Activated CD4-positive, CD25-positive, alpha-beta regulatory T cell treated with anti-CD3 and anti-CD28 coated beads, Interleukin-2, amount 50 U/mL, for 72 hours (primary cell): ENCODE measurements around the gene ETS2.
"Not testable (repeated sequence)": the region's sequence is repeated elsewhere in the genome, so short reads cannot be mapped to it uniquely, and the experiment has no call there.

Experiments used
- DNase-seq: peaks from one replicate; pipeline ENCODE4 v3.0.0; 2021

The ETS2 gene

DNA sequence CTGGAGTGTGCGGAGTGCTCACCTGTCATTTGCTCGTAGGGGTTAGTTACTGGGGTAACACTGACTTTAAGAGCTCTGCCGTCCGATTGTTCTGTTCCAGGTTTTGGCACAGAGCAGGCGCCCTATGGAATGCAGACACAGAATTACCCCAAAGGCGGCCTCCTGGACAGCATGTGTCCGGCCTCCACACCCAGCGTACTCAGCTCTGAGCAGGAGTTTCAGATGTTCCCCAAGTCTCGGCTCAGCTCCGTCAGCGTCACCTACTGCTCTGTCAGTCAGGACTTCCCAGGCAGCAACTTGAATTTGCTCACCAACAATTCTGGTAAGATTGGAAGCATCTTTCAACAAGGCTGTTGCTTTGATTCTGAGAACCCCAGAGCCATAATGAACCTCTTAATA, 12.6 kb downstream of the ETS2 start:
- DNase-seq: no peak

DNA sequence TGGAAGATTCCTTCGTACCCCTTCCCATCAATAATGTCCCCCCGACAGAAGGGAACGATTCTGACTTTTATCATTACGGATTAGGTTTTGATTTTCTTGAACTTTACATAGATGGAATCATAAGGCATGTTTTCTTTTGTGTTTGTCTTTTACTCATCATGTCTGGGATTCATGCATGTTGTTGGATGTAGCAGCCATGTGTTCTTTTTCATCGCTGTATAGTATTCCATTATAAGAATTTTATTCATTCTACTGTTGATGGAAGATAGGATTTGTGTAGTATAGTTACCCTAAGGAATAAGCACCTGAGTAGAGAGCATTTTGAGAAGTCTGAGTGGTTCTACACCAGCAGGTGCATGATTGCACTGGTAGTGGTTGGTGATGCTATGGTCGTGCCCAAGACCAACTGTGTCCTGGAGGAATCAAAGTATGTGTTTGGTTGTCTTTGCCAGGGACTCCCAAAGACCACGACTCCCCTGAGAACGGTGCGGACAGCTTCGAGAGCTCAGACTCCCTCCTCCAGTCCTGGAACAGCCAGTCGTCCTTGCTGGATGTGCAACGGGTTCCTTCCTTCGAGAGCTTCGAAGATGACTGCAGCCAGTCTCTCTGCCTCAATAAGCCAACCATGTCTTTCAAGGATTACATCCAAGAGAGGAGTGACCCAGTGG, 13.5 kb downstream of the ETS2 start:
- DNase-seq: no peak

DNA sequence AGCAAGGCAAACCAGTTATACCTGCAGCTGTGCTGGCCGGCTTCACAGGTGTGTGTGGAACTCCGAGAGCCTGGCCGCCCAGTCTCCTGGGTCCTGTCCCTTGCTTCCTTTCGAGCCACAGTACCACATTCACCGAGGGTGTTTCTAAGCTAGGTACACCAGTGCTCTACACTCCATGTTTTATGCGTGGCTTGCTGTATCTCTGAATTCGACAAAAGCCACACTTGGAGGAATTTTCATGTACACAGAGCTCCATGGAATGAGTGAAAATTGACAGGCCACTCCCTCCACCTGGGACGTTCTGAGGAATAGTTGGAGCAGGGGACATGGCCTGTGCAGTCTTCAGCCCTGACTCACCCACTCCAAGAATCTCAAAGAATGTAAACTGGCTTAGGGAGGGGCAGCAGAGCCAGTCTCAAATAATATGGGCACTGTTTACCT, 14.0 kb downstream of the ETS2 start:
- DNase-seq: no peak

DNA sequence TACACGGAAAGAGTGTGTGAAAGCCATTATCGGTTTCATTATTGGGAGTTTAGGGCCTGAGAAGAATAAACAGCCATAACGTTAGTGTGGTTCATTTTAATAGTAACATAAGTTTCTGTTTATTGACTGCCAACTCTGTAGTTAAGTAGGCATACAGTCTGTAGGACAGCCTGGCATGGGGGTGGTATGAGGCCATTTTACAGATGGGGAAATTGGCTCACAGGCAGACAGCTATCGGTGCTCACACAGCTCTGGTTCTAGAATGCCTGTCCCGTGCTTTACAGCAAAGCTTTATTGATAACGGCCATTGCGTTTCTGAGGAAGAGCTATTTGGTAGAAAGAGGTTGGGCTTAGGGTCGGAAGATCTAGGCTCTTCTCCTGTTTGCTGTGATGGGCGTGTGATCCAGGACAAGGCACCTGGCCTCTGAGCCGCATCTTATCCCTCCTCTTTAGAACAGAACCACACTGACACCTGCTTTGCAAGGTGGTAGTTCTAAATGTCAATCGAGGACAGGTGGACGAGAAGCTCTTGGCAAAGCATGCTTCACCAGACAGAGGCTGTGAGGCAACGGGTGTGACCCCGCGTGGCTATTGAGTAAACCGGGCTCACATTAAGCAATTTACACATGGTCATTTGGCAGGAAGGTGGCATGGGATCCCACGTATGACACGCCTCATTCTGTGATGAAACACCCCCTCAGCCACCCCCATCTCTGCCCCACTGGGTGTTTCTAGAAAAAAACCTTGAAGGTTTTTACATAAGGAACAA, 14.9 kb downstream of the ETS2 start:
- no peak for DNase-seq

DNA sequence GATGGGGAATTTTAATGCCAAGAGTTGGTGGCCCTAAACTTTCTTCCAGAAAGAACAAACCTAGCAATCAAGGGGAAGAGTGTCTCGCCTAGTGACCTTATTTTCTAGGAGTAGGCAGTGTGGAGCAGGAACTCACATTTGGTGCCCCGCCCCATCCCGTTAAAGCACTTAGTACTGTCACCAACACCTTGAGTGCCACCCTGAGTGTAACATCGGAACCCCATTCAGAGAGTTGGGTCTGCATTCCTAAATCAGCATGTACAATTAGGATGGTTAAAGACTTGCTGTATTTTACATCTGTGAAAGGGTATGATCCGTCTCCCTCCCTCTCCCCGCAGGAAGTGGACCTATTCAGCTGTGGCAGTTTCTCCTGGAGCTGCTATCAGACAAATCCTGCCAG, 15.5 kb downstream of the ETS2 start:
- no peak for DNase-seq

DNA sequence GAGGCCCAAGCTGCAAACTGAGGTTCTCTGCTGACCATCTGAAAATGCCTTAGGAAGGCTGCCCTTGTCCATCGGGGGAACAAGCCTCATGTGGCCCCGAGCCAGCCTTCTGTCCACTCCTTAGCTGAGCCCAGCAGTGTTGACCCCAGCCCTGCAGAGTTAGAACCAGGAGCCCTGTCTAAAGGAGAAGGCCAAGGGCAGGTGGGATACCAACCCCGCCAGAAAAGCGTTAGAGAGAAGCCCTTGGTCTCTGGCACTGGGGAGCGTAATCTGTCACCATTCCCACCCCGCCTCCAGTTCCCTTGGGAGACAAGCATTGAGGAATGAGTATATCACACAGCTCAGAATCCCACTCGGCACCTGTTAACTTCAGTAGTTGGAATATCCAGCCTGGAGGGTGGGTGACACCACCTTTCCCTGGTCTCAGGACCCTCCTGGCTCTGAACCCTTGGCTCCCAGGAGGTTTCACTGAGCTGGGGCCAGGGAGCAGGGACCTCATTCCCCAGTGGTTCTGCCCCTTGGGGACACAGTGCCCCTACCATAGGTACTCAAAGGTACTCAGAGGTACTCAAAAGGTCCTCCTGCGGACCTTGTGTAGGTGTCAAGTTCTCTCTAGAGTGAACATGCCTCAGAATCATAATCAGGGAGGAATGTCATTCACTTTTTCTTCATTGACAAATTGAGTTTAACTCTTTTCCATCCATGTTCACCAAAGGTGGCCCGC, 16.4 kb downstream of the ETS2 start:
- DNase-seq: no peak

DNA sequence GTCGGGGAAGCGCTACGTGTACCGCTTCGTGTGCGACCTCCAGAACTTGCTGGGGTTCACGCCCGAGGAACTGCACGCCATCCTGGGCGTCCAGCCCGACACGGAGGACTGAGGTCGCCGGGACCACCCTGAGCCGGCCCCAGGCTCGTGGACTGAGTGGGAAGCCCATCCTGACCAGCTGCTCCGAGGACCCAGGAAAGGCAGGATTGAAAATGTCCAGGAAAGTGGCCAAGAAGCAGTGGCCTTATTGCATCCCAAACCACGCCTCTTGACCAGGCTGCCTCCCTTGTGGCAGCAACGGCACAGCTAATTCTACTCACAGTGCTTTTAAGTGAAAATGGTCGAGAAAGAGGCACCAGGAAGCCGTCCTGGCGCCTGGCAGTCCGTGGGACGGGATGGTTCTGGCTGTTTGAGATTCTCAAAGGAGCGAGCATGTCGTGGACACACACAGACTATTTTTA, 17.1 kb downstream of the ETS2 start:
- DNase-seq: no peak

DNA sequence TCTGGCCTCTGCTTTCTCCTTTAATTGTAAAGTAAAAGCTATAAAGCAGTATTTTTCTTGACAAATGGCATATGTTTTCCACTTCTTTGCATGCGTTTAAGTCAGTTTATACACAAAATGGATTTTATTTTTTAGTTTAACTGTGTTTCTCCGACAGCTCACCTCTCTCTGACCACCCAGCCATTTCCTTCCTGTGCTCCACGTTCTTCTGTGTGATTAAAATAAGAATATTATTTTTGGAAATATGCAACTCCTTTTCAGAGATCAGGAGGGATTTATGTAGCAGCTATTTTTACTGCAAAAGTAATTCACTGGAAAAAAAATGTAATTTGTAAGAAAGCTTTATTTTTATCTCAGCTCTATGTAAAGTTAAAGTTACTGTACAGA, 18.0 kb downstream of the ETS2 start:
- DNase-seq: no peak

DNA sequence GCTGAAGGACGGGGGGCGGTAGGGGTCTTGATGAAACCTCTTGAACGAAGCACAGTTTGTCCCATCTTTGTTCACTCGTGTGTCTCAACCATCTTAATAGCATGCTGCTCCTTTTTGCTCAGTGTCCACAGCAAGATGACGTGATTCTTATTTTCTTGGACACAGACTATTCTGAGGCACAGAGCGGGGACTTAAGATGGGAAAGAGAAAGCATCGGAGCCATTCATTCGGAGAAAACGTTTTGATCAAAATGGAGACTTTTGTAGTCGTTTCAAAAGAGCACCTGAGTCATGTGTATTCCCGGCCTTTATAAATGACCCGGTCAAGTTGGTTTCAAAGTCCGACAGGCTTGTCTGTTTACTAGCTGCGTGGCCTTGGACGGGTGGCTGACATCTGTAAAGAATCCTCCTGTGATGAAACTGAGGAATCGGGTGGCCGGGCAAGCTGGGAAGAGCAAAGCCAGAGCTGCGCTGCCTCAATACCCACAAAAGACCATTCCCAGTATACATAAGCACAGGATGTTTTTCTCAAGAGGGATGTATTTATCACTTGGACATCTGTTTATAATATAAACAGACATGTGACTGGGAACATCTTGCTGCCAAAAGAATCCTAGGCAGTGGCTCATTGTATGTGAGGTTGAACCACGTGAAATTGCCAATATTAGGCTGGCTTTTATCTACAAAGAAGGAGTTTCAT, 18.5 kb downstream of the ETS2 start:
- DNase-seq: no peak

DNA sequence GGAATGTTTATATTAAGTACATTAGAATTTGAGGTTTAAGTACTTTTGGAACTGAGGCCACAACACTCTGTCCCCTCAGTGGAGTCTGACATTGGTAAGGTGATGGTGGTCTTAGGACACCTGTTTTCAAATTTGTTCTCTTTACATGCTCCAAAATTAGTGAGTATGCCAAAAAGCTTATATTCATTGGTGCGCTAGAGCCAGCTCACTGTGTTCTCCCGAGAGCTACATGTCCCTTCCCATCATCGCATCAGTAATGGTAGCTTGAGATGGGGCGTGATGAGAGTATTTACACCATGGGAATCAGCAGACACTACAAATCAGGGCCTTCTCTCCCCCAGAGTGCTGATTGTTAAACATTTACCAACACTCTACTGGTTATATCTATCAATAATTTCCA, 19.5 kb downstream of the ETS2 start:
- DNase-seq: no peak

DNA sequence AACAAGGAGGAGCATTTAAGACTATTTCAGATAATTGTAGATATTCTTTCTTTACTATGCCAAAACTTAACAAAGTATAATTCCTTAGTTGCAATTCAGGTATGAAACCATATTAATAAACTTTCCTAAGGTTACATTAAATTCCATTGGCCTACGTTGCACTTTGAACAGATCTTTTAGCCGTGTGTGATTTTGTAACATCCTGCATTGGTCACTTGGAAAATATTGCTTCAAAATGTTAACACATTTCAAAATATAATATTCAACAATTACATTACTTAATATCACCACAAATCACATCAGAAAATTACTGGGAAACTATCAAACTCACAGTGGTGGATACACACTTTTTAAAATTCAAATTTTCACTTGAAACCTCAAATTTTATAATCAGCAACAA, 20.2 kb downstream of the ETS2 start:
- DNase-seq: no peak

DNA sequence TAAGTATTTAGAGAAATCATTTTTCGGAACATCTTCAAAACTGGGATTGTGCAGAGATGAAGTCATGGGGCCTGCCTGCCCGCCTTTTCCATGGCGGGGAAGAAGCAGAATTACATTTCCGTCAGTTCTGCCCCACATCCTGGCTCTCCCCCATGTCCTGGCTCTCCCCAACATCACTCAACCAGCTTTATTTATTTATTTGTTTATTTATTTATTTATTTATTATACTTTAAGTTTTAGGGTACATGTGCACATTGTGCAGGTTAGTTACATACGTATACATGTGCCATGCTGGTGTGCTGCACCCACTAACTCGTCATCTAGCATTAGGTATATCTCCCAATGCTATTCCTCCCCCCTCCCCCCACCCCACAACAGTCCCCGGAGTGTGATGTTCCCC, 22.4 kb downstream of the ETS2 start:
- not testable (repeated sequence) for DNase-seq

DNA sequence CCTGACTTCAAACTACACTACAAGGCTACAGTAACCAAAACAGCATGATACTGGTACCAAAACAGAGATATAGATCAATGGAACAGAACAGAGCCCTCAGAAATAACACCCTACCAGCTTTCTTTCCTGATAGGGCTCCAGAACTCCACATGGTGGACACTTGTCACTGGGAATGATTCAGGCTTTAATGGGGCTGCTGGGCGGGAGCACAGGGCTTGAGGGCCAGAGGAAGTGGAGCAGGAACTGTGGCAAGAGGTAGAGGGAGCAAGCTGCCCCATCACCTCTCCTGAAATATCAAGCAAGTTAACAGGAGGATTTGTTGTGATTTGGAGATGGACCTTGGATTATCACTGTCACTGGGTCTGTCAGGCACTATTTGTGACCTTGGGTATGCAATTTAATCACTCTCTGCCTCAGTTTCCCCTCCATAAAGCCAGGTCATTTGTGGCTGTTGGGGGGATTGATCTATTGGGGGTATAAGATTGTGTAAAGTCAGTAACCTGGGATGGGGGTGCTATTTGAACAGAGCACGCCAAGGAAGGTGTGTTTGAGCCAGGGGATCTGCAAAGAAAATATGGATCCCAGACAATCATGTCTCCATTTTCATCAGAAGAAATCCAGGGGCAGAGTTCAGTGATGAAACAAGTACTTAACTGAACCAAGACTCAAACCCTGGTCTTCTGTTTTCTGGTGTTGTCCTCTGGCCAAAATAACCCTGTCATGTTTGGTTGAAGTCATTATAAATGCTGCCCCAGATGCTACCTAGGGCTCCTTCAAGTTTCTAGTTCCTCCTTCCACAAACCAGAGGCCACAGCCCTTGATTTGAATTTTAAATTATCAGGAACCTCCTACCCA, 25.2 kb downstream of the ETS2 start:
- no peak for DNase-seq

DNA sequence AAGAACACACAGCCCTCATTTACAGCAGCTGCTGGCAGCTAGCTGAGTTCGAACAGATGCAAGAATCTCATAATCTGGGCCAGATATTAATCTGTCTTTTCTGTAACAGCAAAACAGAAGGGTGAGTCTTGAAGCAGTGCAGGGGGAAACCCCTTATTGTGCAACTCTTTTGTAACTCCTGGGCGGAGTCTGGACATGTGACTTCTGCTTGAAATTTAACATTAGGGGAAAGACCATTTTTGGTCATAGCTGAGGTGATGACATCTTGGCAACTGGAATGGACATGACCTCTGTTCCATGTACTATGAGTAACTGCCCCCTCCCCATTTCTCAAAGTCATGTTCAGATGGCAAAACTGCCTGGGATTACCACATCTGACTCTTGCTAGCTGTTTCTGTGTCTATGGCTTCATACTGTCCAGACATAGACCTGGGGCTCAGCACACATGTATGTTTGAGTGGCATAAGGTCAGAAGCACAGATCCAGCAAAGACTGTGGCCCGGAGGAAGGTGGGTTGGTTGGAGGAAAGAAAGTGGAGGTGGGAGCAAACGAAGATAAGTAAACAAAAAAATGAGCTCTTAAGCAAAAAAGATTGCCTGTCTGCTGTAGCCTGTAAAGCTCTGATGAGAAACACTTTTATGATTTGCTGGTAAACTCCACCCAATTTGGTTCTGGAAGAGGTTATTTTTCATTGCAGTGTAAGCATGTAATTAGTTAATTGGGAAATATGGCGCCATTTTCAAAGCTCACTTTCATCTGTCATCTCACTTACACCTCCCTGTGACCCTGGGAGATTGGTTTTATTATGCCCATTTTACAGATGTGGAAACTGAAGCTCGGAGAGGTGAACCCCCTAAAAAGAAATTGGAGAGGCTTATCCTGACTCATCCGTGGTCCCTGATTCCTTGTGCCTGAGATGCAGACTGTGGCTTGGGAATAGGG, 26.1 kb downstream of the ETS2 start:
- DNase-seq: peak; percentile 44

DNA sequence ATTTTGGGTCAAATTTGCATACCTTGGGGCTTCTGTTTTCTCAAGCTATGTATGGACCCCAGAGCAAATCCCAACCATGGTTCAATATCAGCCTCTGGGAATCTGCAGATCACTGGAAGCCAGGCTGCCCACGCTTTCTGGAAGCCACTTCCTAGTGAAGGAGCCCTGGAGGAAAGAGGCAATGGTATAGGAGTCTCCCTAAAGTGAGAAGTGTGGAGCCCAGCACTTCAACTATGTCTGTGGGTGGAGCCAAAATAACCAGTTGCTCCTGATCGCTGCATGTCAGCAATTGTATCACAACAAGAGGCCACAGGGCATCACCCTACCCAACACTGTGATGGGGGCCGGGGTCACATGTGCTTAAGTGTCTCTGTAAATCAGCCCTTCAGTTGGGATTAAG, 26.9 kb downstream of the ETS2 start:
- no peak for DNase-seq

DNA sequence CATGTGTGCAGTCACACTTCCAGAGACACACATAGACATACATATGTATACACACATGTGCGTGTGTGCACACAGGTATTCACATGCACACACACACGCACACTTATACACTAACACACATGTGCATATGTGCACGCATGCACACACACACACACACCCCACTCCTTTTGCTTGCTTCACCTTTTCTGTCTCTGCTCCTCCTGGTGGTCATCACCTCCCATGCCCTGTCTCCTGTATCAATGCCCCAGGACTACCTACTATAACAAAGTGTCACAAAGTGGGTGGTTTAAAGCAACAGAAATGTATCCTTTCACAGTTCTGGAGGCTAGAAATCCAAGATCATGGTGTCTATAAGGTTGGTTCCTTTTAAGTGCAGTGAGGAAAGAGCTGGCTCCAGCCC, 27.4 kb downstream of the ETS2 start:
- no peak for DNase-seq

DNA sequence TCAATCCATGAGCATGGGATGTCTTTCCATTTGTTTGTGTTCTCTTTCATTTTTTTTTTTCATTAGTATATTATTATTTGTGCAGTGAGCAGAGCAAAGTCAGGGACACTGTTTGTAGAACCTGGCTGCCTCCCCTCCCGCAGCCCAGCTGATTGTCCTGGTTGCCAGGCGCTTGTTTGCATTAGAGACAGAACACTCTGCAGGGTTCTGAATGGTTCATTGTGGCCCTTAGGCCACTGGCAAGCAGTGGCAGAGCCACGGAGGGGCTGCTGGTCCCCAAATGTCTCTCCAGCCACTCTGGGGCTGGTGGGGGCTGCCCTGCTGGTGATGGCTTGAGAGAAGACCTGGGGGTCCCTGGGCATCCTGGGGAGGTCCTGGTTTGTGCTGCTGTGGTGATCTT, 29.0 kb downstream of the ETS2 start:
- DNase-seq: no peak

DNA sequence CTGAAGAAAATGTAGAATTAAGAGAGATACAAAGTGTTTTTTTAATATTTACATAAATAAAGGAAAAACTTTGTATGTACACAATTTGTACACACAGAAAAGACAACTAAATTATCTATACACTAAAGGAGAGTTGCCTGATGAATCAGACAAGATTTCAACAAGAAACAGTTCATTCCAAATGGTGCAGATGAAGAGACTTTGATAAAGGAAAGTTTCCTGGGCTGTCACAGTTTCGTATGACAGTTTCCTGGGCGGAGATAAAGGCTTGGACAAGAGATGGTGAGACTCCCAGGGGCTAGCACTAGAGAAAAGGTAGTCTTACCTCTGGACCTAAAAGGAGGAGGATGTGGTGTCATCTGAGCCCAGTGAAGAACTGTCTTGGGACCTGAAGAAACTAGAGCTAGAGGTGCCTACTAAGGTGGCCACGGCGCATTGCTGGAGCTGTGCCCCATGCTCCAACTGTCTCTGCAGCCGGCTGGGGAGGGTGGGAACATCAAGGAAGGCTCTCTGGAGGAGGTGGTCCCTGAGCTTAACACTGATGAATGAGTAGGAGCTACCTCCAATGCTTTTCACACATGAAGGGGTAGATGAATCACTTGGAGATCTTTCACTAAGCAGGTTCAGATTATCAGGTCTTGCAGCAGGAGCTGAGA, 32.2 kb downstream of the ETS2 start:
- no peak for DNase-seq

DNA sequence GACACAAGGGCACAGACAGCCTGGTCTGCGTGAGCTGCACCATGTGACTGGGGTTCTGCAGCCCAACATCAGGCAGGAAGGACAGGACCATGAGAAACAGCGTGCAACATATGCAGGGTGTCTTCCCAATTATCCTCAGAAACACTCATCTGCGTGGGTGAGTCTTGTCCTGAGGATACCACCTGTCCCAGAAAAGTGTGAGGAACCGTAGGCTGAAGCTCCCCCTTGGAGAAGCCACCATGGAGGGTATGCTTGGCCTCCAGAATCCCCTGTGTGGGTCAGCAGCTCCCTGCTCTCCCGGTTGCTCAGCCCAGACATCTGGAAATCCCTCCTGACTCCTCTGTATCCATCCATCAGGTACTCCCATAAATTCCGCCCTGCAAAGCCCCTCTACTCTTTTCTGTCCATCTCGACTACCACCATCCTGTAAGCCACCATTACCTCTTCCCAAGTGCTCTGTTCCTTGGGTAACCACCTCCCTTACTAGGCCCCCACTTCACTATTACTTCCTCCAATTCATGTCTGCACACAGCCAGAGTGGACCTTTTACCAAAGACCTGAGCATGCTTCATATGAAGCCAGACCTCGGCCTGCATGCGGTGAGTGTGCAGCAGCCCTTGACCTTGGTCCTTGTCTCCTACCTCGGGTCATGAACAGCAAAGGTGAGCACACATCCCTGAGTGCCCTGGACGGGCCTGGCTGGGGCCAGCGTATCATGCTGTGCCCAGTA, 33.0 kb downstream of the ETS2 start:
- no peak for DNase-seq
